NCI-H774 (cell line): Measurements from ENCODE around the gene PNPLA3.
"Not testable (repeated sequence)": the region's sequence is repeated elsewhere in the genome, so short reads cannot be mapped to it uniquely, and the experiment has no call there.

Source experiments
- DNase-seq: peaks from one replicate; lab custom pipeline; 2025; lab: John Stamatoyannopoulos, UW

Gene PNPLA3

DNA sequence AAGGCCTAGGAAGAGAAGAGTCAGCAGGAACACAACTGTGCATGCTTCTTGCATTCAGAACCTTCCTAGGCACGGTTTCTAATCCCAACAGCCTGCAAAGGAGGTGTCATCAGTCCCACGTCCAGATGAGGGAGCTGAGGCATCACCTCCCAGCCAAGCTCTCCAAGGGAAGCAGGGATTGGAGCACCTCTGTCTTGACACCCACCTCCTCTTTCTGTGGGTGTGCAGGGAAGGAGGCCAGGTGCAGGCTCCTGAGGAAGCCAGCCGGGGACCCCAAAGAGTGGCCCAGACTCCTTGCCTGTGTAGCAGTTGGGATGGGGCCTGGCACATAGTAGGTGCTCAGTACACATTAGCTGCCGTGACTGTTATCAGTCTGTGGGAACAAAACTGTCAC is 33.7 kb upstream of the PNPLA3 start:
- no peak for DNase-seq

DNA sequence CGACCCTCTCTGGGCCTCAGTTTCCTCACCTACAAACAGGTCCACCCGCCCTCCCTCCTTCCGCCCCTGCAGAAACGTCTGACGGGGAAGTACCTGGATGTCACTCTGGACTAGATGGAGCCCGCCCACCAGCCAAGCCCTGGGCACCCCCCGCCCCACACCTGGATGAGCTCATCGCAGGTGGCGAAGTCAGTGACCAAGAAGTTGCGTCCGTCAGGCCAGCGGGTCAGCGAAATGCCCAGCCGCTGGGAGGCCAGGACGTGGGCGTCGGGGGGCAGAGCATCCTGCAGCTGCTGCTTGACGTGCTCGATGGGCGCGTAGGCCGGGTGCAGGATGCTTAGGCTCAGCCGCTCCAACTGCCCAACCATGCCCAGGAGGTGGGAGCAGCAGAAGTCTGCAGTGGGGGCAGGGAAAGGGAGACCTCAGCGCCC is 32.7 kb upstream of the PNPLA3 start:
- no peak for DNase-seq

DNA sequence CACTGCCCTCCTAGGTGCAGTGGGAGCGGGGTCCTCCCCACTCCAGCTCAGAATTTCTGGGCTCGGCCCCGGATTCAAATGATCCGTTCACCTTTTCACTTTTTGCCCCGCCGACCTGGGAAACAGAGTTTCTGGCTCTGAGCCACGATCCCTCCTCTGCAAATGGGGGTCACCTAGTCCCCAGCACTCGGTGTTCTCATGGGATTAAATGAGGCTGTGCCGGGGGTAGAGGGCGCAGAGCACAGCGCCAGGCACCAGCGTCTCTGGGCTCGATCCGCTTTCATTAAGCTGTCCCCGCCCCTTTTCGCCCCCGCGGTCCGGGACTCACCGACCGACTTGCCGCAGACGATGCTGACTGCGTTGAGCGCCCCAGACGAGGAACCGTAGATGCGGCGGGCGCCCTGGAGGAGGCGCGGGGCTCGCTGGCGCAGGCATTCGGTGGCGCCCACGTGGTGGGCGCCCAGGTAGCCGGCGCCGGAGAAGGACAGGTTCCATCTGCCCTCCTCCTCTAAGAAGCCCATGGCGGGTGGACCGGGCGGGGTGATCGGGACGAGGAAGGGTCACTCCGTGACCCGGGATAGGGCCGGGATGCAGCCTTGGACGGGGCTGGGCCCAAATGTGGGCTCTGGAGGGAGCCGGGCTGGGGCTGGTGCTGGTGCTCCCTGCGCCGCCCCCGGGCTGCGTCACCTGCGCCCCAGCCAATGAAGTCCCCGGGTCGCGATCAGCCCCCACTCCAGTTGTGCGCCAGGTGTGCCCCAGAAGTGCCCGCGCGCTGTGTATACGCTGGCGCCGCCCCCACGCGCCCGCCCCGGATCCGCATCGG is 32.0 kb upstream of the PNPLA3 start, which contains the start of gene PNPLA5:
Gene PNPLA5, minus strand, starts transcription at position 654 of the 823 bp plus-strand sequence. Its CDS starts 133 bp downstream, at position 521.
- DNase-seq = no peak

GRCh38 chr22:43892183-43892894 is 31.3 kb upstream of the PNPLA3 start:
- DNase-seq = no peak

- no peak for DNase-seq
These were observed 30.3 kb upstream of the PNPLA3 start for GRCh38 chr22:43893266-43893665.

GRCh38 chr22:43894122-43894521 is 29.5 kb upstream of the PNPLA3 start:
- no peak for DNase-seq

DNA sequence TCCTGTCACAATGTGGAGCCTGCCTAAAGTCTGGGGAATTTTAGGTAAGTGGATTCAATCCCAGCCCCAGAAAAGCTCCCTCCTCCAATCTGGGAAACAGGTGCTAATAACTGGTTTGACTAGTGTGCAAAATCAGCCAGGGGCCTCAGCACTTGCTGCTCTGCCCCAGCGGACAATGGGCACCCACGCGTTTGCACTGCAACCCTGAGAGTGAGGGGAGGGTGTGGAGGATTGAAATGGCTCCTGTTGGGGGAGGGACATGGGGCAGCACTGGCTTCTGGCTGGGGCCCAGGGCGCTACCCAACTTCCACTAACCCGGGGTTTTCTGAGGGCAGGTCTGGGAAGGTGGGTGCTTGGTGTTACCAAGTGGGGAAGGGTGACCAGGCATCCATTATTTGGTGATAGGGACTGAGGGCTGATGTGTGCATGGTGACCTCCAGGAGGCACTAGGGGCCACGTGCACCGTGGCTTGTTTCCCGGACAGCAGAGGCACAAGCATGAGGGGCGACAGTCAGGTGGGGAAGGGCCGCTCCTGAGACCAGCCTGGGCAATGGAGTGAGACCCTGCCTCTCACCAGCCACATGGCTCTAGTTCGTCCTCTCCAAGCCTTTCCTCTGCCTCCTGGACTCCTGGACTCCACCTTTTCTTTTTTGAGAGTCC is 27.5 kb upstream of the PNPLA3 start:
- no peak for DNase-seq

DNA sequence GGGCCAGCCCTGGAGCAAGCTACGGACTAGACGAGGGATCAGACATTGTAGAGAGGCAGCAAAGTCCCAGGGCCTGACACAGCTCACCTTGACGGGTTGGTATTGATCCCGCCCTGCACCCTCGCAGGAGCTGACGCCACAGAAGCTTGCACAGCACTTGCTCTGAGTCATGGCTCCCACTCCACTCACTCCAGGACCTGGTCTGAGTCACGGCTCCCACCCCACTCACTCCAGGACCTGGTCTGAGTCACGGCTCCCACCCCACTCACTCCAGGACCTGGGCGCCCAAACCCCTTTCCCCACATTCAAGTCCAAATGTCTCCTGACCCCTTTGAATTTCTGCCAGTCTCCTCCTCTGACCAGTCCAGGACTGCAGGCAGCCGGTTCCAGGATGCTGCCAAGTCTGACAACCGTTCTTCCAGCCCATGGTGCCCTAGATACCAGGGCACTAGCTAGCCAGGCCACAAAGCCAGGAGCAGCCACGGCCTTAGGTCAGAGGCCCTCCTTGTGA is 25.8 kb upstream of the PNPLA3 start:
- DNase-seq = no peak

GRCh38 chr22:43900206-43900605 is 23.4 kb upstream of the PNPLA3 start:
- DNase-seq = no peak

- no peak for DNase-seq
These were observed 21.5 kb upstream of the PNPLA3 start for GRCh38 chr22:43901976-43902643.

DNA sequence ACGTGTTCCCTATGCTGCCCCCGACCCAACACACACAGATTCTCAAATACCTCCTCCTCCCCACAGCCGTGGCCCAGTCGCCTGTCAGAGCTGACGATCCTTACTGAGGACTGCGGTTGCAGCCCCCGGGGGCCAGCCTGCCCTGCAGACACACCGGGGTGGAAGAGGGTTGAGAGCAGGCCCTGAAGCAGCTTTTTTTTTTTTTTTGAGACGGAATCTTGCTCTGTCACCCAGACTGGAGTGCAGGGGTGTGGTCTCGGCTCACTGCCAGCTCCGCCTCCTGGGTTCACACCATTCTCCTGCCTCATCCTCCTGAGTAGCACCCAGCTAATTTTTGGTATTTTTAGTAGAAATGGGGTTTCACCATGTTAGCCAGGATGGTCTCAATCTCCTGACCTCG is 20.6 kb upstream of the PNPLA3 start:
- not testable (repeated sequence) for DNase-seq

DNA sequence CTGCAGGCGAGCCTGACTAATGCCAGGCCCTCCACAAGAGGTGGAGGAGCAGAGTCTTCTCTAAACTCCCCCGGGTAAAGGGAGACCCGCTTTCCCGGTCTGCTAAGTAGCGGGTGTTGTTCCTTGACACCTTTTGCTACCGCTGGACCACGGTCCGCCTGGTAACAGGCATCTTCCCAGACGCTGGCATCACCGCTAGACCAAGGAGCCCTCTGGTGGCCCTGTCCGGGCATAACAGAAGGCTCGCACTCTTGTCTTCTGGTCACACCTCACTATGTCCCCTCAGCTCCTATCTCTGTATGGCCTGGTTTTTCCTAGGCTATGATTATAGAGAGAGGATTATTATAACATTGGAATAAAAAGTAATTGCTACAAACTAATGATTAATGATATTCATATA is 19.2 kb upstream of the PNPLA3 start:
- not testable (repeated sequence) for DNase-seq

DNA sequence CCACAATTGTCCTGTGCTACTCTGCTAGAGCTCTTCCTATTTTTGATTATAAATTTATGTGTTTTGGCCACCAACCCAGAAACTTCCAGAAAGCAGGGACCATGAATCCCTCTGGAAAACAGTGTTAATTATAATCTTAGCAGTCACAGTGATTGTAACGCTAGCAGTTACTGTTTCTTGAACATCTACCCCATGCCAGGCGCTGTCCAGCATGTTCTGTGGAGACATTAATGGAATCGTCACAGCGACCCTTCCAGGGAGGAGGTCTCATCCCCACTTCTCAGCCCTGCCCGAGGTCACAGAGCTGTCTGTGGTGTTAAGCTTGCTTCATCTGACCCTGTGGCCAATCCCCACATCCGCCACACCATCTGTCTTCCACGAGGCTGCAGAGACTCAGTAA is 17.9 kb upstream of the PNPLA3 start:
- no peak for DNase-seq

- no peak for DNase-seq
These were observed 13.9 kb upstream of the PNPLA3 start for GRCh38 chr22:43909708-43910107.

GRCh38 chr22:43910178-43910695 is 13.4 kb upstream of the PNPLA3 start:
- no peak for DNase-seq

DNA sequence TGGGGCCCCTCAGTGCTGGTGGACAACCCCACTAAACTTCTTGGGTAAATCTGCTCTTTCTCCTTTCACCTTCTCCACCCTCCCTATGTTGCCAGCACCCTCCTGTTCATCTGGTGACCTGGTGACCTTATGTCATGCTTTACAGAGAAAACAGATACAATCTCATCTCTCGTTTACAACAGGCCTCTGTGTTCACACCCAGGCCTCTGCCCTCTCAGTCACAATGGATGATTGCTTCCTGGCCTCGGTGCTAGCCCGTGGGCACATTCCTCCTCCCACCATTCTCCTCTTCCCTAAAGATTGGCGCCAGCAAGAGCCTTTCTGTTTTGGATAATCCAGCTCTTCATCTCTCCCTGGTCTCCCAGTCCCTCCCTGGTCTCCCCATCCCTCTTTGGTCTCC is 12.3 kb upstream of the PNPLA3 start:
- no peak for DNase-seq

DNA sequence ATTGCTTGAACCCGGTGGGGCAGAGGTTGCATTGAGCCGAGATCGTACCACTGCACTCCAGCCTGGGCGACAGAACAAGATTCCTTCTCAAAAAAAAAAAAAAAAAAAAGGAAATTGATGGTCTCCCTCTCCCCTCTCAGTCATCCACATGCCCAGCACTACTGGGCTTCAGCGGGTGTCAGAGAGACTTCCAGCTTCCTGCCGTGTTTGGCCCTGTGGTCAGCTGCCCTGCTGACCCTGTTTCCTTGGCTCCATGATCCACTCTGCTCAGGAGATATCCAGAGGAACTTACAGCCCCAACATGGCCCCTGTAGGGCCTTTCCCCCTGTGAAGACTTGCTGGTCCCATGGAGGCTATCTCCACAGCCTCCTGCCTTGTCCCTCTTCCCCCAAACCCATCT is 6.1 kb upstream of the PNPLA3 start:
- DNase-seq = no peak

DNA sequence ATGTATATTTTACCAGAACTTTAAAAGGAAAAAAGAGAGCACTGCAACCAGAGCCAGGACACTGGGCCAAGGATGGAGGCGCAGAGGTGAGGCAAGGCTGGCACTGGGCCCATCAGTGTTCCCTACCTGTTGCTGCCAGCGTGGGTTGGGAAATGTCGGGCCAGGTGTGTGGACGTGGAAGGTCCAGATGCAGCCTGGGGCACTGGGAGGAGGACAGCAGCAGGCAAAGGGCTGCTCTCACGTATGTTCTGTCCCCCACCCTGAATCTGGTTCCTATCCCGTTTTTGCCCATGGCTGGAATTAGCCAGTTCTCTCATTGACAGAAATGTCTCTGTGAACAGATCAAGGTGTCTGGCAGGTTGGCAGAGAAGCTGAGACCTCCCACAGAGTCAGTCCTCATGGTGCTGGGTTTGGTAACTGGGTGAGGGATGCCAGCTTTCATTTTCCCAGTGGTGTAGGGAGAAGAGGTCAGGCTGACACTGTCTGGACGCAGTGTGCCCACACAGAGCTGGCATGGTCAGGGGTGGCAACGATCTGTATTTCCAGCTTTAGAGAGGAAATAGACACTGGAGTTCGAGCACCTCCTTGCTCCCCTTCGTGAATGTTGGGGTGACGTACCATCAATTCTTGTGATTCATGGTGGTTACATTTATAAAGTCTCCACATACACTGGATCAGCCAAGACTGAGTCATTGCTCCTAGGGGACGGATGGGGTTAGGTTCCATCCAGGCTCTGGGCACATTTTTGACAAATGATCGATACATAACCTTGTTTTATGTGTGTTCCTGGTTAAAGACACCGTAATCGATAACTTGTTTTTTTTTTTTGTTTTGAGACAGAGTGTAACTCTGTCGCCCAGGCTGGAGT is 4.3 kb upstream of the PNPLA3 start:
- DNase-seq = no peak

DNA sequence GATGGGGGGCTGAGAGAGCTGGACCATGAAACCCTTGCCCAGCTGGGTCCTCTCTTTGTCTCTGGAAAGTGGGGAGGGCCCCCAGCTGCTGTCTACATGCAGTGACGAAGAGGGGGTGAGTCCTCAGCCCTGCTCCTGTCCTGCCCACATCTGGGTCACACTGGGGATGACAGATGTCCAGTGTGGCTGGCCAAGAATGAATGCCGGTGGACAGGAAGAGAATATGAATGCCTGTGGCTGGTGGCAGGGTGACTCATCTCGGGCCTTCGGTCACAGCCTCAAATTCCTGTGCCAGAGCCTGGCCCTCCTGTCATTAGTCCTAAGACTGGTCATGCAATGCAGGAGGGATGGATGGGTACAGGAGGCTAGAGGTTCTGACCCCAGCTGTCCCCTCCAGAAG is 2.2 kb upstream of the PNPLA3 start:
- DNase-seq = no peak

DNA sequence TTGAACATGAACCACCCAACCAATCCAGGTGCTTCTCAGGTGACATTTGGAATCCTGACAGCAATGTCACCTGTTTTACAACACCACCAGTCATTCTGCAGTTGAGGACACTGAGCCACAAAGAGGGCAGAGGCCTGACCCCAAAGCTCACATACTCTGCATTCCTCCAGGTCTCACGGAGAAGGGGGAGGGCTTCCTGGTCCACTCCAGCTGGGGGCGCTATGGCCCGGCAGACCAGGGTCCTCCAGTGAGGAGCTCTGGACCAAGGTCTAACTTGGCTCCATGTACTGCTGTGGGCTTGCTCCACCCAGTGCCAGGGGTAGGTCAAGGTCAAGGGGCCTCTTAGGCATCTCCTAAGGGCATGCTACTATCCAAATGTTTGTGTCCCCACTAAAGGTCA is 1.5 kb upstream of the PNPLA3 start:
- no peak for DNase-seq

DNA sequence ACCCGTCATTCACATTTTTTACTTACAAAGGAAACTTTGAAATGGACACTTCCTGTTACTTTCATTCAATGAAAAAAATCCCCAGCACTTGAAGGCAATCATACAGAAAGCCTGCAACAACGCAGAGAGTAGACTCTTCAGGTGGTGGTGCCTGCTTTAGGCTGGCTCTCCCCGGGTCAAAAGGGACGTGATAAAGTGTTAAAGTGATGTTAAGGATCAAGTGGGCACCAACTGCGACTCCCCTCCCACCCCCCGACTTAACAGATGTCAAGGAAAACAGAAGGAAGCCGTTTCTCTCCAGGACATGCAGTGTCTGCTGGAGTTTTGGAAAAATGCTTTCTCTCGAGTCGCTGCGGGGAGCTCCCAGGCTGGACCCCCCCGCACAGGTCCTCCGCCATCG is 414 bp upstream of the PNPLA3 start:
- DNase-seq = no peak
